ENCODE measurements around the gene LAP3.

Gene LAP3

GRCh38 chr4:17561195-17561909 lies 15.6 kb upstream of the LAP3 start:
- H3K27ac ChIP-seq (ENCODE audit: low read length): no peak overlapping the region
- no peak for TF ChIP-seq EZH2 (IDR thresholded peaks at IDR 0.05; ENCODE audit: borderline replicate concordance, low read depth, low read length, severe bottlenecking)
- TF ChIP-seq CTCF (IDR thresholded peaks at IDR 0.05; ENCODE audit: borderline replicate concordance, extremely low read depth, low read length, poor library complexity, severe bottlenecking): no peak

GRCh38 chr4:17562157-17562556 lies 14.8 kb upstream of the LAP3 start:
- Histone ChIP-seq H4K20me1 (ENCODE audit: insufficient read depth, low read length) (no peaks in the 10 kb centered on the region), H3K27me3 (ENCODE audit: insufficient read depth, low read length, poor library complexity) (peaks cover 8% of the 10 kb centered on the region), H3K79me2 (ENCODE audit: insufficient read depth, low read length) (no peaks in the 10 kb centered on the region), H3K4me3 (ENCODE audit: low read depth in 1 of 2, low read length in 2 of 2) (no peak overlapping the region), H3K4me2 (ENCODE audit: insufficient read depth, low read length) (no peak overlapping the region), H3K9me3 (ENCODE audit: insufficient read depth, low read length, severe bottlenecking) (no peaks in the 10 kb centered on the region), H2AFZ (ENCODE audit: low read depth, low read length) (no peak overlapping the region), H3K36me3 (ENCODE audit: insufficient read depth, low read length) (no peaks in the 10 kb centered on the region), H3K9ac (ENCODE audit: low read depth, low read length) (no peak overlapping the region), H3K27ac (ENCODE audit: low read length) (no peak overlapping the region), H3K4me1 (ENCODE audit: insufficient read depth, low read length) (no peaks in the 10 kb centered on the region)
- ATAC-seq (ENCODE audit: insufficient read depth, low read depth) (no peak), DNase-seq (no peak)
- TF ChIP-seq CTCF (IDR thresholded peaks at IDR 0.05; ENCODE audit: borderline replicate concordance, extremely low read depth, low read length, poor library complexity, severe bottlenecking): peak; percentile 20
- TF ChIP-seq EZH2 (IDR thresholded peaks at IDR 0.05; ENCODE audit: borderline replicate concordance, low read depth, low read length, severe bottlenecking): no peak

More at GRCh38 chr4:17561195-17561909, 15.6 kb upstream of the LAP3 start:
- ATAC-seq (ENCODE audit: insufficient read depth, low read depth) (no peak), DNase-seq (no peak)
- no peaks in the 10 kb centered on the region for H3K4me1 ChIP-seq (ENCODE audit: insufficient read depth, low read length)
- H3K79me2 ChIP-seq (ENCODE audit: insufficient read depth, low read length): no peaks in the 10 kb centered on the region
- H4K20me1 ChIP-seq (ENCODE audit: insufficient read depth, low read length): no peaks in the 10 kb centered on the region
- H3K9ac ChIP-seq (ENCODE audit: low read depth, low read length): no peak overlapping the region
- H3K4me2 ChIP-seq (ENCODE audit: insufficient read depth, low read length): no peak overlapping the region
- H3K36me3 ChIP-seq (ENCODE audit: insufficient read depth, low read length): no peaks in the 10 kb centered on the region
- H3K4me3 ChIP-seq (ENCODE audit: low read depth in 1 of 2, low read length in 2 of 2): no peak overlapping the region
- H3K27me3 ChIP-seq (ENCODE audit: insufficient read depth, low read length, poor library complexity): peaks cover 8% of the 10 kb centered on the region
- H3K9me3 ChIP-seq (ENCODE audit: insufficient read depth, low read length, severe bottlenecking): no peaks in the 10 kb centered on the region
- H2AFZ ChIP-seq (ENCODE audit: low read depth, low read length): no peak overlapping the region

- DNase-seq (no peak), ATAC-seq (ENCODE audit: insufficient read depth, low read depth) (no peak)
- Histone ChIP-seq H3K4me3 (ENCODE audit: low read depth in 1 of 2, low read length in 2 of 2) (no peak overlapping the region), H2AFZ (ENCODE audit: low read depth, low read length) (no peak overlapping the region), H3K9me3 (ENCODE audit: insufficient read depth, low read length, severe bottlenecking) (no peaks in the 10 kb centered on the region), H3K27ac (ENCODE audit: low read length) (no peak overlapping the region), H4K20me1 (ENCODE audit: insufficient read depth, low read length) (no peaks in the 10 kb centered on the region), H3K27me3 (ENCODE audit: insufficient read depth, low read length, poor library complexity) (no peaks in the 10 kb centered on the region), H3K9ac (ENCODE audit: low read depth, low read length) (no peak overlapping the region), H3K79me2 (ENCODE audit: insufficient read depth, low read length) (no peaks in the 10 kb centered on the region), H3K4me2 (ENCODE audit: insufficient read depth, low read length) (no peak overlapping the region), H3K4me1 (ENCODE audit: insufficient read depth, low read length) (no peaks in the 10 kb centered on the region), H3K36me3 (ENCODE audit: insufficient read depth, low read length) (no peaks in the 10 kb centered on the region)
- no peak for TF ChIP-seq EZH2 (IDR thresholded peaks at IDR 0.05; ENCODE audit: borderline replicate concordance, low read depth, low read length, severe bottlenecking)
- no peak for TF ChIP-seq CTCF (IDR thresholded peaks at IDR 0.05; ENCODE audit: borderline replicate concordance, extremely low read depth, low read length, poor library complexity, severe bottlenecking)
These were observed 11.2 kb upstream of the LAP3 start for GRCh38 chr4:17565846-17566245.

Measured in DND-41 (cell line).